Adrenal gland (tissue), 12 donors: ENCODE data around the gene ARFGAP1. TPM values are rescaled to one million over a fixed set of nuclear protein-coding genes. Genes with fewer than 3 reads are reported as not detected.

Experiments
- DNase-seq, 7 donors: peaks; one replicate each; pipeline ENCODE4 v3.0.0-alpha.2; 2019 to 2020
- H3K27ac ChIP-seq, 5 donors: fragments of 200-600 bp; sonication (generic) in 4 of 5; 1 replicate in 3 of 5; 2 replicates in 2 of 5; pipeline versions ENCODE4 v1.5.1 to v1.8.0; 2016 to 2020; ENCODE audit warnings: mild to moderate bottlenecking in 1 of 5
- H3K27me3 ChIP-seq: fragments of 200-600 bp; 2 replicates; pipeline ENCODE4 v1.8.0; 2021
- H3K36me3 ChIP-seq, 2 donors: fragments of 200-600 bp; replicated peaks in 1 of 2; 1 replicate in 1 of 2; 2 replicates in 1 of 2; pipeline versions ENCODE4 v1.5.1 to v1.8.0; 2018 to 2022
- H3K4me1 ChIP-seq, 2 donors: fragments of 200-600 bp; replicated peaks in 1 of 2; 1 replicate in 1 of 2; 2 replicates in 1 of 2; pipeline versions ENCODE4 v1.5.1 to v1.8.0; 2018 to 2021
- H3K4me3 ChIP-seq, 4 donors: fragments of 200-600 bp; sonication (generic) in 3 of 4; one replicate each; pipeline ENCODE4 v1.5.1; 2016 to 2018
- H3K9me3 ChIP-seq, 3 donors: fragments of 200-600 bp; sonication (generic) in 1 of 3; replicated peaks in 1 of 3; 1 replicate in 2 of 3; 2 replicates in 1 of 3; pipeline versions ENCODE4 v1.5.1 to v1.8.0; 2016 to 2021
- CTCF ChIP-seq, 6 experiments: fragments of 450-650 bp in 4 of 6; fragments of 200-600 bp in 2 of 6; sonication (generic) in 1 of 6; IDR thresholded peaks; 1 replicate in 5 of 6; 2 replicates in 1 of 6; pipeline versions ENCODE4 v1.5.1 to v1.8.0; 2016 to 2021; ENCODE audit warnings: antibody characterized with exemption in 6 of 6, mild to moderate bottlenecking in 2 of 6, moderate library complexity in 1 of 6
- POLR2A ChIP-seq, 2 donors: fragments of 450-650 bp; IDR thresholded peaks; one replicate each; pipeline ENCODE4 v1.6.1; 2017; ENCODE audit warnings: antibody characterized with exemption in 2 of 2, mild to moderate bottlenecking in 2 of 2, moderate library complexity in 1 of 2
- WGBS, 4 donors: extraction: QIAGEN DNeasy Blood & Tissue Kit in 2 of 4; methylation state at CpG; one replicate each; pipeline versions ENCODE4 v1.1.5 to v1.1.7; 2013 to 2017; 5-methylcytosine and 5-hydroxymethylcytosine counted together
- intact Hi-C, 2 donors: fragments of 100-400 bp; cut with DNase I; formaldehyde crosslinking; loops; one replicate each; pipeline versions ENCODE4 v1.14.1 to v1.15.0; 2022 to 2023
- polyA plus RNA-seq, 3 donors: library from polyadenylated mRNA; stranded (reverse); fragments of 200-250 nt in 2 of 3; fragments of 350-450 nt in 1 of 3; fragmentation: Illumina TruSeq in 1 of 3; extraction: RNeasy Lipid Tissue Mini Kit (QIAGEN cat#74804) in 1 of 3; gene quantifications; one replicate each; pipeline ENCODE4 v1.2.3, GENCODE V29; 2013 to 2014
- total RNA-seq, 9 donors: library from RNA; depleted of rRNA in 4 of 9; stranded (reverse); fragments of >200 nt in 4 of 9; fragments of 120-200 nt in 1 of 9; fragmentation: NEBNext Ultra II Directional in 1 of 9; extraction: Animal tissue kit (Norgen Biotek cat#: 25700) in 1 of 9; gene quantifications; one replicate each; pipeline versions ENCODE4 v1.1.0 to v1.2.4, GENCODE V29; 2013 to 2023
- donor health status: healthy with polysubstance abuse.
- donor health status: Bipolar disorder and iron deficiency.
- donor health status: DM: yes; HTN: yes; CAD: no.
- donor health status: DM: no; HTN: no; CAD: no.
- donor health status: DM: no; HTN: no; CAD: no.
- donor health status: DM: yes; HTN: yes; CAD: no.

The ARFGAP1 gene
- total and polyA plus RNA-seq, 12 donors, result 13.0 to 286 (median 61.5) TPM

DNA sequence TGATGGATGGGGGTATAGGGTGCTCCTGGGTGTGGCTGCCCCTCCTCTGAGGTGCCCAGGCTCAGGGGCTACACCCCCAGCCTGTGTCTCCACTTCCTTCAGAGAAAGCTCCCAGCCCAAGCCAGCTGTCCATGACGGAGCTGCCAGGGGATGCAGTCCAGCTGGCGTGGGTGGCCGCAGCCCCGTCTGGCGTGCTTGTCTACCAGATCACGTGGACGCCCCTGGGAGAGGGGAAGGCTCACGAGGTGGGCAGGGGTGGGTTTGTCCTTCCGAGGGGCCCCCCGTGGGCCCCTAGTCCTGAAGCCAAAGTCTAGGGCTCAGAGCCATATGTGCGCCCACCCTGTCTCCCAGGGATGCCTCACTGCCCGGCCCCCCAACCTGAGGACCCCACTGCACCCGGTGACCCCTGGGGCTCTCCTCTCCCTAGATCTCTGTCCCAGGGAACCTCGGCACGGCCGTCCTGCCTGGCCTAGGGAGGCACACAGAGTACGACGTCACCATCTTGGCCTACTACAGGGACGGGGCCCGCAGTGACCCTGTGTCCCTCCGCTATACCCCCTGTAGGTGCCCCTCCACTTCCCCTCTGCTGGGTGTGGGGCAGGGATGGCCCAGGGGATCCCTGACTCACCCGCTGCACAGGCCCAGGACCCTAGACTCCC is 40.2 kb downstream of the ARFGAP1 start:
- Histone ChIP-seq H3K9me3 (no peaks in the 10 kb centered on the region), H3K36me3 (no peaks in the 10 kb centered on the region), H3K4me1 (no peaks in the 10 kb centered on the region), H3K4me3 (no peak overlapping the region), H3K27ac (no peak overlapping the region), H3K27me3 (peaks cover 14% of the 10 kb centered on the region)
- no peak for DNase-seq
- intact Hi-C loops, result no loop called here
- WGBS, 4 donors, result 63 to 86% (median 75%) methylated on average over 8 to 22 of the region's 22 CpGs
- TF ChIP-seq CTCF (IDR thresholded peaks at IDR 0.05) (no peak), POLR2A (IDR thresholded peaks at IDR 0.05) (no peak)

DNA sequence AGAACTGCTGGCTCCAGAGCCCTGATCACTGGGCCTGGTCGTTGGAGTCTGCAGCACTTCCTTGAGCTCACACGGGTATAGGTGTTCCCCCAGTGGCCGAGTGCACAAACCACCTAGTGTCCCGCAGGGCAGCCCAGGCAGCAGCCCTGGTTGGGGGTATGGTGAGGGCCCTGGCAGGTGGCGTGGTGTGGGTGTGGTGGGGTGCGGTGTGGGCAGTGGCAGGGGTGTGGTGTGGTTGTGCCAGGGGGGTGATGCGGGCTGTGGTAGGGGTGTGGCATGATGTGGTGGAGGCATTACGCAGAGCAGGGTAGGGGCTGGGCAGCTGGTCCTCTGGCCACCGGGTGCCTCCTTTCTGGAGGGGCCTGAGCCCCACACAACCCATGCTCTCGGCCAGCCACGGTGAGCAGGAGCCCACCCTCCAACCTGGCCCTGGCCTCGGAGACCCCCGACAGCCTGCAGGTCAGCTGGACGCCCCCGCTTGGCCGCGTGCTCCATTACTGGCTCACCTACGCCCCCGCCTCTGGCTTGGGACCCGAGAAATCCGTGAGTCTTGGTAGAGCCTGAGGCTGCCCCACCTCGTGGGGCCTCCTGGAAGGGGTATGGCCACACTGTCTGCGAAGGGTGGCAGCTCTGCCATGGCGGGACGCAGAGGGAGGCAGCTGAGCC is 40.9 kb downstream of the ARFGAP1 start:
- Histone ChIP-seq H3K36me3 (no peaks in the 10 kb centered on the region), H3K9me3 (no peaks in the 10 kb centered on the region), H3K4me1 (no peaks in the 10 kb centered on the region), H3K27me3 (peaks cover 7% of the 10 kb centered on the region), H3K4me3 (no peak overlapping the region), H3K27ac (no peak overlapping the region)
- 76 to 88% (median 85%) methylated on average over 9 to 25 of the region's 25 CpGs for WGBS, 4 donors
- TF ChIP-seq CTCF (IDR thresholded peaks at IDR 0.05), result no peak
- no peak for TF ChIP-seq POLR2A (IDR thresholded peaks at IDR 0.05)
- no peak for DNase-seq
- intact Hi-C loops, result no loop called here

- DNase-seq, result no peak
- WGBS, 4 donors, result 60 to 83% (median 75%) methylated on average over 2 to 9 of the region's 9 CpGs
- intact Hi-C loops, result no loop called here
- Histone ChIP-seq H3K4me1 (no peaks in the 10 kb centered on the region), H3K4me3 (no peak overlapping the region), H3K9me3 (no peaks in the 10 kb centered on the region), H3K27ac (no peak overlapping the region), H3K36me3 (no peaks in the 10 kb centered on the region), H3K27me3 (peaks cover 4% of the 10 kb centered on the region)
- TF ChIP-seq CTCF (IDR thresholded peaks at IDR 0.05) (no peak), POLR2A (IDR thresholded peaks at IDR 0.05) (no peak)
These were observed 41.4 kb downstream of the ARFGAP1 start for GRCh38 chr20:63314015-63314471.

DNA sequence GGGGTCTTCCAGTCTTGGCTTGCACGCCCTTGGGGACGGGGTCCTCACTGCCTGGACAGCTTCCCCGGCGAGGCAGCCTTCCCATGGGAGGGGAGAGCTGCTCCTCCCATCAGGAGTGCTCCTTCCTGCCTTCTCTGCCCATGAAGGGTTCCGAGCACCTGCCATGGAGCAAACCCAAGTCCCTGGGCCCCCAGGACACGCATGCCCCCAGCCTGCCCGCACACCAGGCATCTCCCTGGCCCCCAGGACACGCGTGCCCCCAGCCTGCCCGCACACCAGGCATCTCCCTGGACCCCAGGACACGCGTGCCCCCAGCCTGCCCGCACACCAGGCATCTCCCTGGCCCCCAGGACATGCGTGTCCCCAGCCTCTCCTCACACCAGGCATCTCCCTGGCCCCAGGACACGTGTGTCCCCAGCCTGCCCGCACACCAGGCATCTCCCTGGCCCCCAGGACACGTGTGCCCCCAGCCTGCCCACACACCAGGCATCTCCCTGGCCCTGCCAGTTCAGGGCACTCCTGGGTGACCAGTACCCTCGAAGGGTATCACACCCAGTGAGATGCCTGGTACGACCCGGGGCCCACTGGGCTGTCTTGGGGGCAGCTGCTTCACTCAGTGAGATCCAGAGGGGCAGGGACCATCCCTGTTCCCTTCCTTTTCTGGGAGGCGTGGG is 42.1 kb downstream of the ARFGAP1 start:
- TF ChIP-seq CTCF (IDR thresholded peaks at IDR 0.05) (no peak), POLR2A (IDR thresholded peaks at IDR 0.05) (no peak)
- no peak overlapping the region for H3K27ac ChIP-seq
- H3K27me3 ChIP-seq, result no peaks in the 10 kb centered on the region
- 85 to 92% (median 89%) methylated on average over 14 to 21 of the region's 21 CpGs for WGBS, 4 donors
- H3K9me3 ChIP-seq, result no peaks in the 10 kb centered on the region
- no peaks in the 10 kb centered on the region for H3K4me1 ChIP-seq
- no peaks in the 10 kb centered on the region for H3K36me3 ChIP-seq
- DNase-seq, result no peak
- intact Hi-C loops, result no loop called here
- no peak overlapping the region for H3K4me3 ChIP-seq
